SK-N-MC (cell line): ENCODE measurements around the gene LDHD.
"Not testable (repeated sequence)": the region's sequence is repeated elsewhere in the genome, so short reads cannot be mapped to it uniquely, and the experiment has no call there.

Experiments
- DNase-seq: peaks from one replicate; pipeline ENCODE4 v3.0.0-alpha.2; 2011; ENCODE audit warnings: low read depth, low spot score
- H3K27ac ChIP-seq: fragments of 200-600 bp; sonication (generic); 2 replicates; pipeline ENCODE4 v1.5.1; 2016; ENCODE audit warnings: mixed run types
- H3K36me3 ChIP-seq: fragments of 200-600 bp; sonication (generic); 2 replicates; pipeline ENCODE4 v1.6.1; 2017; ENCODE audit warnings: antibody characterized with exemption, low read length, mixed read lengths; ENCODE audit not compliant: insufficient read depth
- H3K4me3 ChIP-seq: fragments of 200-600 bp; sonication (generic); 2 replicates; pipeline ENCODE4 v1.5.1; 2016
- H3K9ac ChIP-seq: fragments of 200-600 bp; sonication (generic); 2 replicates; pipeline ENCODE4 v1.8.0; 2017; ENCODE audit warnings: mixed run types, mixed read lengths; ENCODE audit not compliant: insufficient read length
- H3K9me3 ChIP-seq: fragments of 200-600 bp; sonication (generic); 2 replicates; pipeline ENCODE4 v1.6.1; 2017; ENCODE audit warnings: low read depth, mild to moderate bottlenecking, antibody characterized with exemption, low read length, moderate library complexity, mixed read lengths
- EZH2 ChIP-seq: fragments of 200-600 bp; sonication (generic); IDR thresholded peaks from one replicate; pipeline ENCODE4 v1.6.1; 2017; ENCODE audit warnings: antibody characterized with exemption
- FOXP2 ChIP-seq: optimal IDR thresholded peaks from 2 replicates; pipeline ENCODE3; 2011; ENCODE audit warnings: mild to moderate bottlenecking, moderate library complexity; ENCODE audit not compliant: insufficient read depth; ENCODE audit errors: extremely low read length, control extremely low read depth
- POLR2AphosphoS5 ChIP-seq: IDR thresholded peaks from 2 replicates; pipeline ENCODE4 v1.6.1; 2012; ENCODE audit warnings: mild to moderate bottlenecking, low read depth, low read length, borderline replicate concordance

The LDHD gene

DNA sequence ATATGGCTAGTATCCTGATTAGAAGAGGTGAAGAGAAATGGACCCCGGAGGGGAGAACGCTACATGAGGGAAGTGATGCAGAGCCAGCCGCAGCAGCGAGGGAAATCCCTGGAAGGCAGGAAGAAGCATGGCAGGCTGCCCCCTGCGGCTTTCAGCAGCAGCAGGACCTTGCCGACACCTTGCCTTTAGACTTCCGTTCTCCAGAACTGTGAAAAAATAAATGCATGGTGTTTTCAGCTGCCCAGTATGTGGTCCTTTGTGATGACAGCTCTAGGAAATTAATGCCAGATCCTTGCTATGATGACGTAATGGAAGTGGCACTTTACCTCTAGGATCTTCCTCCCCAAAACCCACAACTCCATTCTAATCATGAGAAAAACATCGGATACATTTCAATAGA, 22.1 kb upstream of the LDHD start:
- no peak for TF ChIP-seq FOXP2
- no peak for TF ChIP-seq EZH2
- Histone ChIP-seq H3K27ac (no peak overlapping the region), H3K9ac (no peak overlapping the region), H3K9me3 (no peaks in the 10 kb centered on the region), H3K36me3 (no peaks in the 10 kb centered on the region), H3K4me3 (no peak overlapping the region)
- DNase-seq = peak; percentile 66

GRCh38 chr16:75138233-75138632, 21.7 kb upstream of the LDHD start:
- no peaks in the 10 kb centered on the region for H3K36me3 ChIP-seq

GRCh38 chr16:75131081-75131480, 14.5 kb upstream of the LDHD start:
- Histone ChIP-seq H3K9me3 (no peaks in the 10 kb centered on the region), H3K27ac (no peak overlapping the region), H3K36me3 (no peaks in the 10 kb centered on the region), H3K9ac (no peak overlapping the region), H3K4me3 (no peak overlapping the region)
- no peak for DNase-seq
- TF ChIP-seq EZH2 = no peak
- no peak for TF ChIP-seq POLR2AphosphoS5
- no peak for TF ChIP-seq FOXP2

More at GRCh38 chr16:75138233-75138632, 21.7 kb upstream of the LDHD start:
- Histone ChIP-seq H3K9me3 (no peaks in the 10 kb centered on the region), H3K9ac (no peak overlapping the region), H3K27ac (no peak overlapping the region), H3K4me3 (no peak overlapping the region)
- no peak for TF ChIP-seq FOXP2
- TF ChIP-seq EZH2 = no peak
- no peak for TF ChIP-seq POLR2AphosphoS5
- DNase-seq = no peak

- Histone ChIP-seq H3K9me3 (no peaks in the 10 kb centered on the region), H3K27ac (no peak overlapping the region), H3K36me3 (no peaks in the 10 kb centered on the region), H3K9ac (no peak overlapping the region), H3K4me3 (no peak overlapping the region)
- no peak for DNase-seq
- TF ChIP-seq POLR2AphosphoS5 (no peak), FOXP2 (no peak), EZH2 (no peak)
Measured at GRCh38 chr16:75130150-75130771, 13.7 kb upstream of the LDHD start.

- H3K4me3 ChIP-seq, H3K9me3 ChIP-seq, H3K27ac ChIP-seq, H3K9ac ChIP-seq, H3K36me3 ChIP-seq, DNase-seq: not testable (repeated sequence)
Measured at GRCh38 chr16:75129421-75130149, 13.0 kb upstream of the LDHD start.

DNA sequence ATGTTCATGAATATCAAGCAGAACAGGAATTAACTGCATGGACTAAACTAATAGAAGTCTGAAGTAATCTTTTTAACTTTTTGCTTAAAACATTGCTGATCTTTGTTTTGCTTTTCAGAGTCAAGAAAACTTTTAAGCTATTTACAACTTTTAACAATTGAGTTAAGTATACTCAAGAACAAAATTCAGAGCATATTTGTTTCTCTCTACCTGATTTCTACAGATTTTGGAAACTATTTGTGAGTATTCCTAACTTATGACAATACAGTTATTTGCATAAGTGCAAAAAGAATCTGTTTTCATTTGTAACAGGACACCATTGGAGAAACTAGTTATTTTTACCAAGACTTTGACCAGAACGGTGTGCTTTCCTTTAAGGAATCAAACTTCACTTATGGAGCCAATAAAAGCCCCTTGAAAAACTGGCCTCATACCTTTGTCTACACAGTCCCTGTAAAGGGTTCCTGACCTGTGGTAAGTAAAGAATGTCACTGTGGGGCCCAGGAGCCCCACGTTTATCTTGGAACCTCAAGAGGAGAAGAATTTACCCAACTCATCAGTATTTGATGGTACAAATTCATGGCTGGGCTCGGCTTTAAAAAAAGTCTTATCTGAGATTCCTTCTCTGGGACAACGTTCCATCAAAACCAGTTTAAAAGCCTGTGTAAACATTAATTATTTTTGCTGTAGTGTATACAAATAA, 11.3 kb upstream of the LDHD start:
- Histone ChIP-seq H3K9me3 (no peaks in the 10 kb centered on the region), H3K27ac (no peak overlapping the region), H3K9ac (no peak overlapping the region), H3K4me3 (no peak overlapping the region), H3K36me3 (no peaks in the 10 kb centered on the region)
- no peak for DNase-seq
- no peak for TF ChIP-seq POLR2AphosphoS5
- no peak for TF ChIP-seq EZH2
- no peak for TF ChIP-seq FOXP2

DNA sequence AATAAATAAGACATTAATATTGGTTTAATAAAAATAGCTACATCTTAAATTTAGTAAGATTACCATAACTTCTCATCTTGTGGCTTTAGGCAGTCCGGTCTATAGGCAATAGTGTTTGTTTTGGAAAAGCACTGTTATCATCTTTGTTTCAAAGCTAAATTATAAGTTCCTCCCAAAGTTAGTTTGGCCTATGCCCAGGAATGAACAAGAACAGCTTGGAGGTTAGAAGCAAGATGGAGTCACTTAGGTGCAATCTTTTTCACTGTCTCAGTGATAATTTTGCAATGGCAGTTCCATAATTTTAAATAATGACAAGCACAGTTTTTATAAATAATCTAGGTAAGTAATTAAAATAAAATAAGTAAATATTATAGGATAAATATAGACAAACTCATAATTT, 6.0 kb upstream of the LDHD start:
- no peaks in the 10 kb centered on the region for H3K36me3 ChIP-seq
- no peak for DNase-seq
- no peak overlapping the region for H3K4me3 ChIP-seq
- H3K9ac ChIP-seq = no peak overlapping the region
- no peak overlapping the region for H3K27ac ChIP-seq
- TF ChIP-seq FOXP2 (no peak), EZH2 (no peak), POLR2AphosphoS5 (no peak)
- no peaks in the 10 kb centered on the region for H3K9me3 ChIP-seq

GRCh38 chr16:75121949-75122568, 5.5 kb upstream of the LDHD start:
- DNase-seq = no peak
- H3K9ac ChIP-seq = no peak overlapping the region
- H3K36me3 ChIP-seq = no peaks in the 10 kb centered on the region
- H3K27ac ChIP-seq = no peak overlapping the region
- no peaks in the 10 kb centered on the region for H3K9me3 ChIP-seq
- H3K4me3 ChIP-seq = no peak overlapping the region
- TF ChIP-seq EZH2 (no peak), POLR2AphosphoS5 (no peak), FOXP2 (no peak)
